ENCODE measurements around the gene SFMBT1.

SFMBT1 gene

DNA sequence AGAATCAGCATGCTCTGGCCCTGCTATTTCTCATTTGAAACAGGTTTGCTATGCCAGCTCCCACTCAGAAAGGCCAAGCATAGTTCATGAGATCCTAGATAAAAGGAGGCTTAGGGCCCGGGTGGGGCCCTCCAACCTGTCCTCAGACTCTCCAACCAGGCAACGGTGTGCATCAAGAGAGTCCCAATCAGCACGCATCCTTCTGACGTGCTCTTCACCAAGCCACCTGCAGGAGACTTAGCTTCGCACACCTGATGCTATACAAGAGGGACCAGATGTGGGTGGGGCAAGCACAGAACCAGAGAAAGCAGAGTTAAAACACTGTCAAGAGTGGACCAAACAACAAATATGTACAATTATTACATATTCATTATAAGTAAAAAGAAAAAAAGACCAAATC lies 165.8 kb downstream of the SFMBT1 start:
- Histone ChIP-seq H3K36me3 (ENCODE audit: low read depth) (peaks cover 9% of the 10 kb centered on the region), H3K27me3 (ENCODE audit: insufficient read depth, poor library complexity, severe bottlenecking) (no peaks in the 10 kb centered on the region), H3K9me3 (ENCODE audit: severe bottlenecking) (no peaks in the 10 kb centered on the region), H3K4me3 (ENCODE audit: severe bottlenecking) (no peak overlapping the region), H3K4me1 (ENCODE audit: insufficient read depth, poor library complexity, severe bottlenecking) (no peaks in the 10 kb centered on the region), H3K27ac (ENCODE audit: poor library complexity, severe bottlenecking) (no peak overlapping the region)
- no peak for DNase-seq (ENCODE audit: low spot score)
- TF ChIP-seq, protein P1, sequence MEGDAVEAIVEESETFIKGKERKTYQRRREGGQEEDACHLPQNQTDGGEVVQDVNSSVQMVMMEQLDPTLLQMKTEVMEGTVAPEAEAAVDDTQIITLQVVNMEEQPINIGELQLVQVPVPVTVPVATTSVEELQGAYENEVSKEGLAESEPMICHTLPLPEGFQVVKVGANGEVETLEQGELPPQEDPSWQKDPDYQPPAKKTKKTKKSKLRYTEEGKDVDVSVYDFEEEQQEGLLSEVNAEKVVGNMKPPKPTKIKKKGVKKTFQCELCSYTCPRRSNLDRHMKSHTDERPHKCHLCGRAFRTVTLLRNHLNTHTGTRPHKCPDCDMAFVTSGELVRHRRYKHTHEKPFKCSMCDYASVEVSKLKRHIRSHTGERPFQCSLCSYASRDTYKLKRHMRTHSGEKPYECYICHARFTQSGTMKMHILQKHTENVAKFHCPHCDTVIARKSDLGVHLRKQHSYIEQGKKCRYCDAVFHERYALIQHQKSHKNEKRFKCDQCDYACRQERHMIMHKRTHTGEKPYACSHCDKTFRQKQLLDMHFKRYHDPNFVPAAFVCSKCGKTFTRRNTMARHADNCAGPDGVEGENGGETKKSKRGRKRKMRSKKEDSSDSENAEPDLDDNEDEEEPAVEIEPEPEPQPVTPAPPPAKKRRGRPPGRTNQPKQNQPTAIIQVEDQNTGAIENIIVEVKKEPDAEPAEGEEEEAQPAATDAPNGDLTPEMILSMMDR (IDR thresholded peaks at IDR 0.05; ENCODE audit: poor library complexity, severe bottlenecking), result no peak
- ATAC-seq (ENCODE audit: low read depth), result no peak

GRCh38 chr3:52879581-52879980 lies 166.3 kb downstream of the SFMBT1 start:
- Histone ChIP-seq H3K4me3 (ENCODE audit: severe bottlenecking) (no peak overlapping the region), H3K36me3 (ENCODE audit: low read depth) (peaks cover 6% of the 10 kb centered on the region; the same call in 1 of the 2 replicates), H3K4me1 (ENCODE audit: insufficient read depth, poor library complexity, severe bottlenecking) (no peaks in the 10 kb centered on the region), H3K27ac (ENCODE audit: poor library complexity, severe bottlenecking) (no peak overlapping the region), H3K27me3 (ENCODE audit: insufficient read depth, poor library complexity, severe bottlenecking) (no peaks in the 10 kb centered on the region), H3K9me3 (ENCODE audit: severe bottlenecking) (no peaks in the 10 kb centered on the region)
- DNase-seq (ENCODE audit: low spot score) (no peak), ATAC-seq (ENCODE audit: low read depth) (no peak)
- TF ChIP-seq, protein P1 (IDR thresholded peaks at IDR 0.05; ENCODE audit: poor library complexity, severe bottlenecking), result no peak

GRCh38 chr3:52879090-52879489 lies 166.8 kb downstream of the SFMBT1 start:
- ATAC-seq (ENCODE audit: low read depth), result no peak

GRCh38 chr3:52877085-52877484 lies 168.8 kb downstream of the SFMBT1 start:
- Histone ChIP-seq H3K36me3 (ENCODE audit: low read depth) (no peaks in the 10 kb centered on the region), H3K27ac (ENCODE audit: poor library complexity, severe bottlenecking) (no peak overlapping the region), H3K9me3 (ENCODE audit: severe bottlenecking) (no peaks in the 10 kb centered on the region), H3K4me3 (ENCODE audit: severe bottlenecking) (no peak overlapping the region), H3K27me3 (ENCODE audit: insufficient read depth, poor library complexity, severe bottlenecking) (no peaks in the 10 kb centered on the region), H3K4me1 (ENCODE audit: insufficient read depth, poor library complexity, severe bottlenecking) (no peaks in the 10 kb centered on the region)
- no peak for DNase-seq (ENCODE audit: low spot score)
- ATAC-seq (ENCODE audit: low read depth), result no peak
- TF ChIP-seq, protein P1 (IDR thresholded peaks at IDR 0.05; ENCODE audit: poor library complexity, severe bottlenecking), result no peak

More at GRCh38 chr3:52879090-52879489, 166.8 kb downstream of the SFMBT1 start:
- Histone ChIP-seq H3K27me3 (ENCODE audit: insufficient read depth, poor library complexity, severe bottlenecking) (no peaks in the 10 kb centered on the region), H3K9me3 (ENCODE audit: severe bottlenecking) (no peaks in the 10 kb centered on the region), H3K27ac (ENCODE audit: poor library complexity, severe bottlenecking) (no peak overlapping the region), H3K4me3 (ENCODE audit: severe bottlenecking) (no peak overlapping the region), H3K36me3 (ENCODE audit: low read depth) (0 out of 2 replicates have a peak, but pooled peaks cover 6% of the 10 kb centered on the region), H3K4me1 (ENCODE audit: insufficient read depth, poor library complexity, severe bottlenecking) (no peaks in the 10 kb centered on the region)
- no peak for DNase-seq (ENCODE audit: low spot score)
- TF ChIP-seq, protein P1 (IDR thresholded peaks at IDR 0.05; ENCODE audit: poor library complexity, severe bottlenecking), result no peak

- H3K27ac ChIP-seq (ENCODE audit: poor library complexity, severe bottlenecking), result no peak overlapping the region
- no peak for ATAC-seq (ENCODE audit: low read depth)
- no peaks in the 10 kb centered on the region for H3K4me1 ChIP-seq (ENCODE audit: insufficient read depth, poor library complexity, severe bottlenecking)
- H3K36me3 ChIP-seq (ENCODE audit: low read depth), result no peaks in the 10 kb centered on the region
- TF ChIP-seq, protein P1 (IDR thresholded peaks at IDR 0.05; ENCODE audit: poor library complexity, severe bottlenecking), result no peak
- H3K27me3 ChIP-seq (ENCODE audit: insufficient read depth, poor library complexity, severe bottlenecking), result no peaks in the 10 kb centered on the region
- H3K9me3 ChIP-seq (ENCODE audit: severe bottlenecking), result no peaks in the 10 kb centered on the region
- no peak overlapping the region for H3K4me3 ChIP-seq (ENCODE audit: severe bottlenecking)
- DNase-seq (ENCODE audit: low spot score), result no peak
Observed at GRCh38 chr3:52874864-52875587, 170.8 kb downstream of the SFMBT1 start.
